Esophagus (tissue), 2 donors: Measurements from ENCODE around the gene SFXN5. TPM values are rescaled to one million over a fixed set of nuclear protein-coding genes. Genes with fewer than 3 reads are reported as not detected.

Experiments used
- H3K27ac ChIP-seq, 2 donors: one replicate each; pipeline ENCODE4 v1.5.1; 2013; ENCODE audit warnings: low read depth in 2 of 2, mild to moderate bottlenecking in 2 of 2, inconsistent platforms in 1 of 2, low read length in 1 of 2, moderate library complexity in 1 of 2
- H3K27me3 ChIP-seq, 2 donors: one replicate each; pipeline ENCODE4 v1.6.1; 2013; ENCODE audit warnings: low read length in 2 of 2, control low read depth in 1 of 2, mild to moderate bottlenecking in 1 of 2; ENCODE audit not compliant: insufficient read depth in 2 of 2, control insufficient read depth in 1 of 2
- H3K36me3 ChIP-seq, 2 donors: one replicate each; pipeline ENCODE4 v1.6.1; 2013; ENCODE audit warnings: low read length in 1 of 2; ENCODE audit not compliant: control insufficient read depth in 2 of 2, insufficient read depth in 2 of 2
- H3K4me1 ChIP-seq, 2 donors: one replicate each; pipeline ENCODE4 v1.6.1; 2013; ENCODE audit warnings: low read length in 1 of 2; ENCODE audit not compliant: control insufficient read depth in 2 of 2, insufficient read depth in 2 of 2
- H3K4me3 ChIP-seq, 2 donors: one replicate each; pipeline ENCODE4 v1.5.1; 2013; ENCODE audit warnings: low read length in 2 of 2, mild to moderate bottlenecking in 2 of 2, low read depth in 1 of 2, moderate library complexity in 1 of 2
- H3K9me3 ChIP-seq, 2 donors: one replicate each; pipeline ENCODE4 v1.6.1; 2013; ENCODE audit warnings: mild to moderate bottlenecking in 2 of 2, low read depth in 1 of 2, low read length in 1 of 2, moderate library complexity in 1 of 2; ENCODE audit not compliant: control insufficient read depth in 2 of 2, insufficient read depth in 1 of 2
- WGBS, 2 donors: extraction: QIAGEN DNeasy Blood & Tissue Kit; methylation state at CpG; one replicate each; pipeline ENCODE4 v1.1.7; 2013; 5-methylcytosine and 5-hydroxymethylcytosine counted together
- polyA plus RNA-seq, 2 donors: library from polyadenylated mRNA; stranded (reverse); fragments of 200-250 nt; gene quantifications; one replicate each; pipeline ENCODE4 v1.2.3, GENCODE V29; 2013
- donor health status: healthy with polysubstance abuse.
- donor health status: Bipolar disorder and iron deficiency.

SFXN5 gene
- polyA plus RNA-seq, 2 donors, result 4.2 to 6.6 TPM

- Histone ChIP-seq H3K36me3 (peaks cover 0 to 4% of the 10 kb centered on the region in 2 donors), H3K4me3 (no peak overlapping the region)
Measured at GRCh38 chr2:72963423-72964145, 107.9 kb downstream of the SFXN5 start.

GRCh38 chr2:72962911-72963310, 108.6 kb downstream of the SFXN5 start:
- H3K27ac ChIP-seq, result no peak overlapping the region
- H3K27me3 ChIP-seq, result no peaks in the 10 kb centered on the region
- no peaks in the 10 kb centered on the region for H3K4me1 ChIP-seq
- H3K36me3 ChIP-seq, result peaks cover 0 to 5% of the 10 kb centered on the region in 2 donors
- no peak overlapping the region for H3K4me3 ChIP-seq
- WGBS, 2 donors, result 86 to 91% methylated on average over 7 of the region's 7 CpGs
- H3K9me3 ChIP-seq, result no peaks in the 10 kb centered on the region

More at GRCh38 chr2:72963423-72964145, 107.9 kb downstream of the SFXN5 start:
- Histone ChIP-seq H3K27ac (no peak overlapping the region), H3K27me3 (no peaks in the 10 kb centered on the region), H3K4me1 (no peaks in the 10 kb centered on the region), H3K9me3 (no peaks in the 10 kb centered on the region)
- WGBS, 2 donors, result 88 to 89% methylated on average over 10 of the region's 10 CpGs

- Histone ChIP-seq H3K4me3 (no peak overlapping the region), H3K4me1 (no peaks in the 10 kb centered on the region), H3K27me3 (no peaks in the 10 kb centered on the region), H3K36me3 (peaks cover 0 to 5% of the 10 kb centered on the region in 2 donors), H3K9me3 (no peaks in the 10 kb centered on the region), H3K27ac (no peak overlapping the region)
- WGBS, 2 donors, result 83 to 86% methylated on average over 8 of the region's 8 CpGs
Measured at GRCh38 chr2:72961853-72962468, 109.6 kb downstream of the SFXN5 start.

DNA sequence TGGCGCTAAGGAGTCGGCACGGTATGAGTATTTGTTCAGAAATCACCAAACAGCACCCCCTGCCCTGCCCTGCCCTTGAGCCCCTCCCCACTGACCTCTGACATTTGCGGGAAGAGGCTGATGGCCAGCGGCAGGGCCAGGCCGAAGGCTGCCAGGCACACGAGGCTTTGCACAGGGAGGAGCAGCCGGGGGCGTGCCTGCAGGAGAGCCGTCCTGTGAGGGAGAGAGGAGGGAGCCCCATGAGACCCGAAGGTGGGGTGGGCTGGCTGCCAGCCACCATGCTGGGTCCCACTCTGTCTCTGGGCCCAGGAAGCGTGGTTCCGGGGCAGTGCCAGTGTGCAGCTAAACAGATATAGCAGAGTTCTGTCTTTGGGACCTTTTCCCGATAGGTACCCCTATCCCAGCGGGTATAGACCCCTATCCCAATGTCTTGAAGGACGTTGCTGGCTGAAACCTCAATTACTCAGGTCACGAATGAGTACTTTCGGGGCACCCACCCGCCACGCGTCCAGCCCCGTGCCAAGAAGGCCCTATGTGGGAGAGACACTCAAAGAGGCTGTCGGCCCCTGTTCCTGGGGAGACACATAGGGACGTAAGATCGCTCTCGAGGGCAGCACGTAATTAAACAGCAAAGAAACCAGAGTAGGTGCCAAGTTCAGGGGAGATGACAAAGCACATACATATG, 110.3 kb downstream of the SFXN5 start:
- Histone ChIP-seq H3K4me1 (no peaks in the 10 kb centered on the region), H3K27ac (no peak overlapping the region), H3K27me3 (no peaks in the 10 kb centered on the region), H3K4me3 (no peak overlapping the region), H3K36me3 (peaks cover 0 to 5% of the 10 kb centered on the region in 2 donors), H3K9me3 (no peaks in the 10 kb centered on the region)
- WGBS, 2 donors, result 91% methylated on average over 26 to 27 of the region's 27 CpGs

DNA sequence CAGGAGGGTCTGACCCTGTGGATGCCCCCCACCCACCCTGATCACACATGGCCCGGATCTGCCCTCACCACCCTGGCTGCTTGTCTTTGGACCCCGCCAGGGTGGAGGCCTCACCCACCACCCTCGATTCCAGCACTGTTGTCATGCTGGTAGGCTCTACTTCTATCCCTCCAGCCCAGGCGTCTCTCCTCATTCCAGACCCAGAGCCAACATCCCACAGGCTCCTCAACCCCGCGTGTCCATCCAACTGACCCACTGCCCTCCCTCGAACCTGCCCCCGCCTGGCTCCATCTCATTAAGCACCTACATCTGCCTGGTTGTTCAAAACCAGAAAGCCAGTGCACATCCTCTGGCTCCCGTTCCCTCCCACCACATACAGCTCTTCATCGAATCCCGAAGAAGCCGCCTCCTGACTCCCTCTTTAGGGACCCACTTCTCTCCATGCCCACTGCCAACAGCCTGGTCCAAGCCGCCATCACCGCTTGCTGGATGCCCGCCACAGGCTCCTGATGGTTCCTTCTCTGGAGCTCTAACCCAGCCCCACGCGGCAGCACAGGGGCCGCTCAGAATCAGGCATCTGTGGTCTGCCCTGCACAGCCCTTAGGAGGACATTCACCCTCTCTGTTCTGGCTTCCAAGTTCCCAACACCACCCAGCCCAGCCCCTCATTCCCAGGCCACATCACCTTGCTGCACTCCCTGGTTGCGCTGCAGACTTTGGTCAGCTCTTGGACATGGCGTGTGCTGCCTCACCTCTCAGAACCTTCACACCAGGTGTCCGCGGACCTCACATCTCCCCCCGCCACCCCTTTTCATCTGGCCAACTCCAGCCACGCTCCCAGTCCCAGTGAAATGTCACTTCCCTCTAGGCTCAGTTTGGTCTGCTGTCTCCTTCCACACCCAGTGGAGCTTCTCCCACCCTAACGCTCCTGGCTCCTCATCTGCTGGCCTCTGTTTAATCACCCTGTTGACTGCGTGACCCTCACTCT, 111.2 kb downstream of the SFXN5 start:
- Histone ChIP-seq H3K27me3 (no peaks in the 10 kb centered on the region), H3K4me1 (no peaks in the 10 kb centered on the region), H3K4me3 (no peak overlapping the region), H3K36me3 (peaks cover 0 to 5% of the 10 kb centered on the region in 2 donors), H3K27ac (no peak overlapping the region), H3K9me3 (no peaks in the 10 kb centered on the region)
- 95% methylated on average over 26 of the region's 26 CpGs for WGBS, 2 donors

GRCh38 chr2:72959554-72959953, 112.0 kb downstream of the SFXN5 start:
- Histone ChIP-seq H3K36me3 (peaks cover 0 to 5% of the 10 kb centered on the region in 2 donors), H3K4me1 (no peaks in the 10 kb centered on the region), H3K27ac (no peak overlapping the region), H3K9me3 (no peaks in the 10 kb centered on the region), H3K27me3 (no peaks in the 10 kb centered on the region), H3K4me3 (no peak overlapping the region)
- 92 to 94% methylated on average over 8 of the region's 8 CpGs for WGBS, 2 donors

DNA sequence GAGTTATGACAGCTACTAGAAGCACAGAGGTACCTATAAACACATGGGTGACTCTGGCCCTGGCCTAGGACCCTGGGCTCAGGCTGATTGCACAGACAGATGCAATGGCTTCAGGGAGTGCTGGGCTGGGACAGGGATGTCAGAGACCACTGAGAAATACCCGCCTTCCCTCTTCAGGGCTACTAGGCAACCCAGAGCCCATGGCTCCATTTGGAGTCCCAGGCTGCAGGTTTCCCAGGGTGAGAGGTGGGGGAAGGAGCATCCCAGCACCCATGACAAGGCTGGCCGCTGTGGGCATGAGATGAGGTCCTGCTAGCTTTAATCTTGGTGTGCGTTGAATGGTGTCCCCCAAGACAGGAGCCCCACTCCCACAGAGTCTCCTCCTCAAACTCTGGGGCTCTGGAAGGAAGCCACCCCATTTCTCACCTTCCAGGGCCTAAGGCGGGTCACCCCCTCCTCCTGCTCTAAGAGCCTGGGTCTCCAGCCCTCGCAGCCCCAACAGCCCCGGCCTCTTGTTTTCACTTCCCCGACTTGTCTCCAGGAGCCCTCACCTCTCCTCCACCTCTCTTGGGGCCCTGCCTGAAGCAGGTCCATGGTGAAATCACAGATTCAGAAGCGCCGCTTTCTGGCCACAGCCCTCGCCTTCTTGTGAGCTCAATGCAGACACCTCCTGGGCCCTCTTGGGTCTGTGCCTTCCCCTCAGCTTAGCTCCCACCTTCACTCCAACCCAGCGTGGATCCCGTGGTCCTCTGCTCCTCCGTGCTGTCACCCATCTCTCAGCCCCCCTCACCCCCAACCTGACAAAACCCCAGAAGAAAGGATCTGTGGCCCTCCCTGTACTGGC, 112.7 kb downstream of the SFXN5 start:
- 96% methylated on average over 13 of the region's 13 CpGs for WGBS, 2 donors
- H3K27ac ChIP-seq, result no peak overlapping the region
- H3K9me3 ChIP-seq, result no peaks in the 10 kb centered on the region
- no peaks in the 10 kb centered on the region for H3K4me1 ChIP-seq
- no peaks in the 10 kb centered on the region for H3K27me3 ChIP-seq
- H3K4me3 ChIP-seq, result no peak overlapping the region
- H3K36me3 ChIP-seq, result peaks cover 0 to 5% of the 10 kb centered on the region in 2 donors

DNA sequence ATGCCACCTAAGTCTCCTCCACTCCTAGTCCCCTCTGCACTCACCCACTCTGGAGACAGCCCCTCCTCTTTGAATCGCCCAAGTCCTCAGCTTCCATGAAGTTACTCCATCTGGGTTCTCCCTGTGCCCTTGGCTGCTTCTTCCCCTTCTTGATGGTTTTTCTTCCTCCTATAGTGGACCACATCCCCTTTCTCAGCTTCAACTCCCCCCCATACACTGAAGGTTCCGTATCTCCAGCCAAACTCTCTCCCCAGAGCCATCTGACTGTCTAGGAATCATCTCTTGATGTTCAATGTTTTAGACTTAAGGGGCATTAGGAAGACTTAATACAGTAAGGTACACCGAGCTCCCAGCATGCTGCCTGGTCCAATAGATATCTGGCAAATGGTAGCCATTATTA, 114.6 kb downstream of the SFXN5 start:
- peaks cover 0 to 5% of the 10 kb centered on the region in 2 donors for H3K36me3 ChIP-seq
- no peaks in the 10 kb centered on the region for H3K9me3 ChIP-seq
- H3K4me3 ChIP-seq, result no peak overlapping the region
- H3K27me3 ChIP-seq, result no peaks in the 10 kb centered on the region
- WGBS, 2 donors, result 90 to 93% methylated on average over 3 of the region's 3 CpGs
- no peaks in the 10 kb centered on the region for H3K4me1 ChIP-seq
- H3K27ac ChIP-seq, result no peak overlapping the region
